GM18517 (cell line): ENCODE measurements around the gene MAP3K7CL.

Experiments used
- ATAC-seq: cut with Tn5 transposase; IDR thresholded peaks from one replicate; pipeline ENCODE4 v1.9.1; 2021; ENCODE audit warnings: mild to moderate bottlenecking, moderate library complexity; ENCODE audit not compliant: unreplicated experiment

MAP3K7CL gene

DNA sequence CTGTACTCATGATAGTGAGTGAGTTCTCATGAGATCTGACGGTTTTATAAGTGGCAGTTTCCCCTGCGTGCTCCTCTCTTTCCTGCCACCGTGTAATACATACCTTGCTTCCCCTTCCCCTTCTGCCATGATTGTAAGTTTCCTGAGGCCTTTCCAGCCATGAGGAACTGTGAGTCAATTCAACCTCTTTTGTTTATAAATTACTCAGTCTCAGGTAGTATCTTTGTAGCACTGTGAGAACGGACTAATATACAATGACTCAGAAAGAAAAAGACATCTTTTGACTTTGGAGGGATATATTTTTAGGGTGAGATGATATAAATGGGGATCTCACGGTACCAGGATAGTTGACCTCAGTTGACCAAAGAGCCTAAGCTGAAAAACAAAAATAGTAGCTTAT lies 93.6 kb downstream of the MAP3K7CL start:
- no peak for ATAC-seq
